RWPE2 (cell line): Measurements from ENCODE around the gene KNDC1.
"Not testable (repeated sequence)": the region's sequence is repeated elsewhere in the genome, so short reads cannot be mapped to it uniquely, and the experiment has no call there.

ENCODE experiments used
- ATAC-seq: fragments of 200-7000 bp; cut with Tn5 transposase; 3 replicates; pipeline ENCODE4 v1.9.1; 2021; ENCODE audit warnings: low read depth
- DNase-seq: peaks from one replicate; pipeline ENCODE4 v3.0.0-alpha.2; 2020; ENCODE audit warnings: low spot score
- H3K27ac ChIP-seq: fragments of 450-650 bp; 2 replicates; pipeline ENCODE4 v1.5.1; 2017; ENCODE audit warnings: mild to moderate bottlenecking; ENCODE audit not compliant: poor library complexity, severe bottlenecking
- H3K27me3 ChIP-seq: fragments of 250-450 bp; sonication (Bioruptor Pico); 2 replicates; pipeline ENCODE4 v1.5.1; 2021; ENCODE audit warnings: mild to moderate bottlenecking, moderate library complexity; ENCODE audit not compliant: insufficient read depth, poor library complexity, severe bottlenecking
- H3K36me3 ChIP-seq: fragments of 250-450 bp; sonication (Bioruptor Pico); 2 replicates; pipeline ENCODE4 v1.5.1; 2020; ENCODE audit warnings: low read depth, mild to moderate bottlenecking, moderate library complexity
- H3K4me1 ChIP-seq: fragments of 250-450 bp; sonication (Bioruptor Pico); 2 replicates; pipeline ENCODE4 v1.5.1; 2021; ENCODE audit warnings: mild to moderate bottlenecking, moderate library complexity; ENCODE audit not compliant: insufficient read depth, poor library complexity, severe bottlenecking
- H3K4me3 ChIP-seq: fragments of 250-450 bp; sonication (Bioruptor Pico); 2 replicates; pipeline ENCODE4 v1.5.1; 2021; ENCODE audit warnings: mild to moderate bottlenecking, moderate library complexity; ENCODE audit not compliant: severe bottlenecking
- H3K9me3 ChIP-seq: fragments of 250-450 bp; sonication (Bioruptor Pico); 2 replicates; pipeline ENCODE4 v1.5.1; 2021; ENCODE audit warnings: mild to moderate bottlenecking, moderate library complexity; ENCODE audit not compliant: severe bottlenecking
- TF ChIP-seq, protein P1 (sequence below): fragments of 450-650 bp; IDR thresholded peaks from one replicate; pipeline ENCODE4 v1.5.1; 2017; ENCODE audit warnings: mild to moderate bottlenecking, moderate library complexity; ENCODE audit not compliant: poor library complexity, severe bottlenecking

KNDC1 gene

DNA sequence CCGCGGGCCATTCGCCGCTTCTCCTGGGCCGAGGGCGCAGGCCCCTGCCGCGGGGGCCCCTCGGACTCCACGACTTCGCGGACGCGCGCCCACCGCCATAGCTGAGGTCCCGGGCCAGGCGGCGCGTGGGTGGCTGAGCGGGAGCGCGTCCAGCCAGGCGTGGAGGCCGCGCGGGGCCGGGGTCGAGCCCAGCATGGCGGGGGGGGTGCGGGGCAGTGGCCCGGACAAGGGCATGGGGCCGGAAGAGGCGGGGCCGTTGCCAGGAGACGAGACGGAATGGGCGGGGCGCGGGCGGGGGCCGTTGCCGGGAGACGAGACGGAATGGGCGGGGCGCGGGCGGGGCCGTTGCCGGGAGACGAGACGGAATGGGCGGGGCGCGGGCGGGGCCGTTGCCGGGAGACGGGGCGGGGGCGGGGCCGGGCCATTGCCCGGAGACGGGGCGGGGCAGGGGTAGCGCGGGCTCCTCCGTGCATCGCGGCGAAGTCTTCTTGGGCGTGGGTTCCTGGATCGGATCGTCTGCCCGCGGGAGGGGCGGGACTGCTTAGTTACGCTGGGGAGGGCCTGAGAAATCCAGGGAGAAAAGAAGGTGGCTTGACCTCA, 101.8 kb downstream of the KNDC1 start:
- TF ChIP-seq, protein P1, sequence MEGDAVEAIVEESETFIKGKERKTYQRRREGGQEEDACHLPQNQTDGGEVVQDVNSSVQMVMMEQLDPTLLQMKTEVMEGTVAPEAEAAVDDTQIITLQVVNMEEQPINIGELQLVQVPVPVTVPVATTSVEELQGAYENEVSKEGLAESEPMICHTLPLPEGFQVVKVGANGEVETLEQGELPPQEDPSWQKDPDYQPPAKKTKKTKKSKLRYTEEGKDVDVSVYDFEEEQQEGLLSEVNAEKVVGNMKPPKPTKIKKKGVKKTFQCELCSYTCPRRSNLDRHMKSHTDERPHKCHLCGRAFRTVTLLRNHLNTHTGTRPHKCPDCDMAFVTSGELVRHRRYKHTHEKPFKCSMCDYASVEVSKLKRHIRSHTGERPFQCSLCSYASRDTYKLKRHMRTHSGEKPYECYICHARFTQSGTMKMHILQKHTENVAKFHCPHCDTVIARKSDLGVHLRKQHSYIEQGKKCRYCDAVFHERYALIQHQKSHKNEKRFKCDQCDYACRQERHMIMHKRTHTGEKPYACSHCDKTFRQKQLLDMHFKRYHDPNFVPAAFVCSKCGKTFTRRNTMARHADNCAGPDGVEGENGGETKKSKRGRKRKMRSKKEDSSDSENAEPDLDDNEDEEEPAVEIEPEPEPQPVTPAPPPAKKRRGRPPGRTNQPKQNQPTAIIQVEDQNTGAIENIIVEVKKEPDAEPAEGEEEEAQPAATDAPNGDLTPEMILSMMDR, result no peak
- Histone ChIP-seq H3K9me3 (no peaks in the 10 kb centered on the region), H3K27ac (peak overlapping the region; percentile 76), H3K4me3 (peak overlapping the region; percentile 88), H3K4me1 (peaks cover 40% of the 10 kb centered on the region), H3K36me3 (no peaks in the 10 kb centered on the region), H3K27me3 (no peaks in the 10 kb centered on the region)
- DNase-seq (no peak), ATAC-seq (peak; percentile 18; the same call in 1 of the 3 replicates)

DNA sequence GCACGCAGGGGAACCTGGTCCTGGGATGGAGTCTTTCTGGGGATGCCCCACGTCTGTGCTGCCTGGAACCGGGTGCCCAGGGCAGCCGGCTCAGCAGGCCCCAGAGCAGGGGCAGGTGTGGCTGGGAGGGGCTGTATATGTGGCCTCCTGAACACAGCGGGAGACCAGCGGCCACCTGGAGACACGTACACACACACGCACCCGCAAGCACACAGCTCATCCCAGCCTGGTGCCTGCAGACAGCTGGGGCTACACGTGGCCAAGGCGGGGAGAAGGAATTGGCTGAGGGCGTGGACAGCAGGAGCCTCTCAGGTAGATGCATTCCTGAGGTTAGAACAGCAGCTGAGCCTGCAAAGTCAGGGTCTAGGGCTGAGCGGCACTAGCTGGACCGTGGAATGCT, 102.7 kb downstream of the KNDC1 start:
- DNase-seq, result no peak
- no peak overlapping the region for H3K4me3 ChIP-seq

DNA sequence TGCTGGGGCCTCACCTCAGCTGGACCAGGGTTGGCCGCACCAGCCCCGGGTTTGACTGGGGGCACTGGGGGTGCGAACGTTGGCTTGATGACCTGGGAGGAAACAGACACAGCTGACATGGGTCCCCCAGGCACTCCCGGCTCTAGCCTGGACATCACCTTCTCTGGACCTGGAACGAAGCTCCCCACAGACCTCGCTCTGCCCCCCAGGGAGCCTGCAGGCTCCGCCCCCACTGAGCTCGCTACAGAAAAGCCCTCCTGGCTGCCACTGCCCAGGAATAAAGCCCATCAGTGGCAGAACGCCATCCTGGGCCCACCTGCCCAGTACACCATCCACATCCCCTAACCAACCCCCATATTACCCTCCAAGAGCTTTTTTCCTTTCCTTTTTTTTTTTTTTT, 103.7 kb downstream of the KNDC1 start:
- H3K9me3 ChIP-seq, result no peaks in the 10 kb centered on the region
- H3K27ac ChIP-seq, result no peak overlapping the region
- no peak overlapping the region for H3K4me3 ChIP-seq
- H3K27me3 ChIP-seq, result no peaks in the 10 kb centered on the region
- peaks cover 24% of the 10 kb centered on the region for H3K4me1 ChIP-seq
- DNase-seq (no peak), ATAC-seq (no peak)
- TF ChIP-seq, protein P1, result no peak
- peaks cover 2% of the 10 kb centered on the region for H3K36me3 ChIP-seq

More for the DNA sequence above, 102.7 kb downstream of the KNDC1 start:
- Histone ChIP-seq H3K9me3 (no peaks in the 10 kb centered on the region), H3K27me3 (no peaks in the 10 kb centered on the region), H3K36me3 (no peaks in the 10 kb centered on the region), H3K27ac (peak overlapping the region; percentile 76), H3K4me1 (peaks cover 34% of the 10 kb centered on the region)
- TF ChIP-seq, protein P1, result no peak
- ATAC-seq, result peak; percentile 17; the same call in 1 of the 3 replicates

DNA sequence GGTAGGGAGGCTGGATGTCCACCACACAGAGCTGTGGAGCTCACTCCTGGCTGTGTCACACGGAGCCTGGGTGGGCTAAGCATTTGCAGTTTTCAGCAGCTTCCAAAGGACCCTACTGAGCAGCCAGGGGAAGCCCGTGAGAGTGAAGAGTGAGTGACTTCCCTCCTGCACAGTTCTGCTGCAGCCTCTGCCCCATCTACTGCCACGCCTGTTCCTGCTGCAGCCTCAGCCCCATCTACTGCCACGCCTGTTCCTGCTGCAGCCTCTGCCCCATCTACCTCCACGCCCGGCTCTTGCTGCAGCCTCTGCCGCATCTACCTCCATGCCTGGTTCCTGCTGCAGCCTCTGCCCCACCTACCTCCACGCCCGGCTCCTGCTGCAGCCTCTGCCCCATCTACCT, 104.4 kb downstream of the KNDC1 start:
- no peak overlapping the region for H3K4me3 ChIP-seq
- TF ChIP-seq, protein P1, result no peak
- peaks cover 18% of the 10 kb centered on the region for H3K4me1 ChIP-seq
- ATAC-seq (no peak), DNase-seq (no peak)
- H3K9me3 ChIP-seq, result no peaks in the 10 kb centered on the region
- no peak overlapping the region for H3K27ac ChIP-seq
- no peaks in the 10 kb centered on the region for H3K27me3 ChIP-seq
- H3K36me3 ChIP-seq, result peaks cover 4% of the 10 kb centered on the region

DNA sequence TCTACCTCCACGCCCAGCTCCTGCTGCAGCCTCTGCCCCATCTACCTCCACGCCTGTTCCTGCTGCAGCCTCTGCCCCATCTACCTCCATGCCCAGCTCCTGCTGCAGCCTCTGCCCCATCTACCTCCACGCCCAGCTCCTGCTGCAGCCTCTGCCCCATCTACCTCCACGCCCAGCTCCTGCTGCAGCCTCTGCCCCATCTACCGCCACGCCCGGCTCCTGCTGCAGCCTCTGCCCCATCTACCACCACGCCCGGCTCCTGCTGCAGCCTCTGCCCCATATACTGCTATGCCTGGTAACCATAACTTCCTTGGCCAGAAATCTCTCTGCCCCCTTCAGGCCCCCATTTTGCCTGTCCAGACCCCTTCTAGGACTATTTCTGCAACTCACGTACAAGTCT, 105.0 kb downstream of the KNDC1 start:
- peaks cover 14% of the 10 kb centered on the region for H3K4me1 ChIP-seq
- H3K9me3 ChIP-seq, H3K27ac ChIP-seq, H3K27me3 ChIP-seq, H3K36me3 ChIP-seq, DNase-seq, H3K4me3 ChIP-seq, ATAC-seq: not testable (repeated sequence)
